Body of pancreas (tissue), 4 donors: Measurements from ENCODE around the gene SCYGR4.
"Not testable (repeated sequence)": the region's sequence is repeated elsewhere in the genome, so short reads cannot be mapped to it uniquely, and the experiment has no call there.

Source experiments
- CTCF ChIP-seq, 7 experiments: fragments of 450-650 bp in 4 of 7; fragments of 200-600 bp in 3 of 7; sonication (generic) in 3 of 7; IDR thresholded peaks; one replicate each; pipeline ENCODE4 v1.5.1; 2016 to 2019; ENCODE audit warnings: antibody characterized with exemption in 7 of 7
- POLR2A ChIP-seq, 3 donors: fragments of 450-650 bp; IDR thresholded peaks; one replicate each; pipeline ENCODE4 v1.6.1; 2016; ENCODE audit warnings: antibody characterized with exemption in 3 of 3, mild to moderate bottlenecking in 2 of 3

- TF ChIP-seq CTCF, POLR2A (IDR thresholded peaks at IDR 0.05): not testable (repeated sequence)
Observed at GRCh38 chr2:227598835-227599503, 18.3 kb upstream of the SCYGR4 start, which contains the start of gene SCYGR2.
